UCSD-AML1 (cell line): ENCODE measurements around the gene ZNF782.
"Not testable (repeated sequence)": the region's sequence is repeated elsewhere in the genome, so short reads cannot be mapped to it uniquely, and the experiment has no call there.

Source experiments
- DNase-seq: peaks from one replicate; lab custom pipeline; 2025; ENCODE audit not compliant: unreplicated experiment; lab: John Stamatoyannopoulos, UW

Gene ZNF782

DNA sequence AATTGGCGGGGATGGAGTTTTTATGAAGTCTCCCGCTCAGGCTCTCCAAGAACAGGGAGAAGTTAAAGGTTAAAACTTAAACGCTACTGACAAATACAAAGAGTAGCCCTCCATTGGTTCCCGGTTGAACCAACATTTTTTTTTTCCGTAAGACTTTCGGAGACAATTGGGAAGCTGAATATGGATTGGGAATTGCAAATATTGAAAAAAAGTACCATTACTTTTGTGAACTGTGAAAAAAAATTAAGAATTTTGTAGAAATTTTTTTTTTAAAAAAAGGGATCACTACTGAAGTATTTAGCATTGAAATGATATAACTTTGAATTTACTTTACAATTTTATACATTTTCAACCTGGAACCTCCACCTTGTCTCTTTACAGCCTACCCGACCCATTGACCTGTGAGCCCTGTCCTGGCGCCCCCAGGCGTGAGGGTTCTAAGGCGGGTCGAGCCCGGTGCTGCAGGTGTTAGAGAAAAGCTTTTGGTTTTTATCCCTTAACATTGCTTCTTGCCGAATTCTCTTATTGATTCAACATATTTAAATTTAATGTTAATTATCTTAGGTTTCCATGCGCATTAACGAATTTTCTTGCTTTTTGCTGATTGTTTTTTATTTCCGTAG lies 448 bp upstream of the ZNF782 start:
- DNase-seq, result no peak

DNA sequence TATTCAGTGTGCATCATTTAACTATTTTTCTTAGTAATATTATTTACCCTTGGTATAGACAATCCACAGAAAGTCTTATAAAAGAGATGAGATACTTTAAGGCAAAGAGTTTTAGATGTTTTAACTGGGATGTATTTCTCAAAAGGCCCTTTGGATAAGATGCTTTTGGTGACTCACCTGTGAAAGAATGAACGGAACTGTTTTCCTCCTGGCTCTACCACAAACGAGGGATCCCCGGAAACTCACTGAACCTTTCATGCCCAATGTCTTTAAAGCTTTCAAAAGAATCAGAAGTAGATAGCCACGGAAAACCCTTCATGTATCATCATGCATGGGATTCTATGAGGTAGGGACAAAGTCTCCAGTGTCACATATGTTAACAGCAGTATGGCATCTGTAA lies 1.6 kb downstream of the ZNF782 start:
- no peak for DNase-seq

DNA sequence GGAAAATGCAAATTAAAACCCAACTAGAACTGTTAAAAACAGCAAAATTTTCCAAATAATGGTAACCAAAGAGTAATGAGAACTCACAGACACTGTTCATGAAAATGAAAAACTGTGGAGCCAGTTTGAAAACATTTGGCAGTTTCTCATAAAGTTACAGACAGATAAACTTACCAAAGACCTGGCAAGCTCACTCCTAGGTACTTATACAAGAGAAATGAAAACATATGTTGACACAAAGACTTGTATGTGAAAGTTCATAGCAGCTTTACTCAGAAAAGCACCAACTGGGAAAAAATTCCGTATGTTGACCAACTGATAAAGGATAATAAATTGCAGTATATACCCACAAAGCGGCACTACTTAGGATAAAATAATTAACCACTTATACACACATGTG lies 10.3 kb downstream of the ZNF782 start:
- no peak for DNase-seq

DNA sequence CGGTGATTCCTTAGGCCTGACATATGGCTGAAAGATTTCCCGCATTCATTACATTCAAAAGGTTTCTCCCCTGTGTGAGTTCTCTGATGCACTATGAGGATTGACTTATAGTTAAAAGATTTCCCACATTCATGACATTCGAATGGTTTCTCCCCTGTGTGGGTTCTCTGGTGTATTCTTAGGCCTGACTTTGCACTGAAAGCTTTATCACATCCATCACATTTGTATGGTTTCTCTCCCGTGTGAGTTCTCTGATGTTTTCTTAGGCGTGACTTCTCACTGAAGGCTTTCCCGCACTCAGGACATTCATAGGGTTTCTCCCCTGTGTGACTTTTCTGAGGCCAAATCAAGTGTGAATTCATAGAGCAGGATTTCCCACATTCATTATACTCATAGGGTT lies 35.8 kb downstream of the ZNF782 start:
- no peak for DNase-seq

DNA sequence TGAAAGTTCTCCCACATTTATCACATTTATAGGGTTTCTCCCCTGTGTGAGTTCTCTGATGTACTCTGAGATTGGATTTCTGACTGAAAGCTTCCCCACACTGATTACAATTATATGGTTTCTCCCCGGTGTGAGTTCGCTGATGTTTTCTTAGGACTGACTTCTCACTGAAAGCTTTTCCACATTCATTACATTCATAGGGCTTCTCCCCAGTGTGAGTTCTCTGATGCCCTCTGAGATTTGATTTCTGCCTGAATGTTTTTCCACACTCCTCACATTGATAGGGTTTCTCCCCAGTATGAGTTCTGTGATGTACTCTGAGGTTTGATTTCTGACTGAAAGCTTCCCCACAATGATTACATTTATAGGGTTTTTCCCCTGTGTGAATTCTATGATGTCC lies 36.3 kb downstream of the ZNF782 start:
- DNase-seq, result no peak

DNA sequence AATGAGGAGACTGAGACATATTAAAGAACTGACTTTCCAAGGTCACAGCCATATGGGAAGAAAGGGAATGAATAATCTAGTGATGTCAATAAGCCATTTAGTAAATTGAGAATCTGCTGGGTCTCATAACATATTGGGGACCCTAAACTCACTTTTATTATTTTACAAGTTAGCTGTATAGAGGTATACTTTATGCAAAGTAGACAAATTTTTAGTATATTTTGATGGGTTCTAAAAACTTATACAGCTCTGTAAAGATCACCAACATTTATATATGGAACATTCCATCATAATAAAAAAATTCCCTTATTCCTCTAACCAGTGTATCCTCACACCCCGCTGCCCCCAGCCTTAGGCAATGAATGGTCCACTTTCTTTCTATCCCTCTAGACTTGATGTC lies 40.7 kb downstream of the ZNF782 start:
- DNase-seq, result no peak

DNA sequence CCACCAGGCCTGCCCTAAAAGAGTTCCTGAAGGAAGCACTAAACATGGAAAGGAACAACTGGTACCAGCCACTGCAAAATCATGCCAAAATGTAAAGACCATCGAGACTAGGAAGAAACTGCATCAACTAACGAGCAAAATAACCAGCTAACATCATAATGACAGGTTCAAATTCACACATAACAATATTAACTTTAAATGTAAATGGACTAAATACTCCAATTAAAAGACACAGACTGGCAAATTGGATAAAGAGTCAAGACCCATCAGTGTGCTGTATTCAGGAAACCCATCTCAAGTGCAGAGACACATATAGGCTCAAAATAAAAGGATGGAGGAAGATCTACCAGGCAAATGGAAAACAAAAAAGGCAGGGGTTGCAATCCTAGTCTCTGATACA lies 55.4 kb downstream of the ZNF782 start:
- not testable (repeated sequence) for DNase-seq

DNA sequence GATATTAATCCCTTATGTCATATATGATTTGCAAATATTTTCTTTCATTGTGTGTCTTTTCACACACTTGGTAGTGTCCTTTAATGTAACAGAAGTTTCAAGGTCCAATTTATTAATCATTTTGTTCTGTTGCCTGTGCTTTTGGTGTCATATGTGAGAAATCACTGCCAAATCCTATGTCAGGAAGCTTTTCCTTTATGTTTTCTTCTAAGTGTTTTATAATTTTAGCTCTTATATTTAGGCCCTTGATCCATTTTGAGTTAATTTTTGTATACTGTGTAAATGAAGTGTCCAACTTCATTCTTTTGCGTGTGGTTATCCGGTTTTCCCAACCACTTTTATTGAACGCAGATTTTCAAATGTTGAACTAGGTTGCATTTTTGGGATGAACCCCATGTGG lies 70.3 kb downstream of the ZNF782 start:
- no peak for DNase-seq

DNA sequence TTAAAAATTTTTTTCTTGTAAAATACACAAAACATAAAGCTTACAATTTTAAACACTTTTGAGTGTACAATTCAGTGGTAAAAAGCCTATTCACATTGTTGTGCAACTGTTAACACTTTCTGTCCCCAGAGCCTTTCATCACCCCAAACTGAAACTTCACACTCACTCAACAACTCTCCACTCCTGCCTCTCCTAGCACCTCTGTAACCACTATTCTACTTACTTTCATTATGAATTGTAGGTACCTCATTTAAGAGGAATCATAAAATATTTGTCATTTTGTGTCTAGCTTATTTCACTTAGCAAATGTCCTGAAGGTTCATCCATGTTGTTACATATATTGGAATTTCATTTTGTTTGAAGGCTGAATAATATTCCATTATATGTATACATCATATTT lies 72.1 kb downstream of the ZNF782 start:
- DNase-seq, result no peak

DNA sequence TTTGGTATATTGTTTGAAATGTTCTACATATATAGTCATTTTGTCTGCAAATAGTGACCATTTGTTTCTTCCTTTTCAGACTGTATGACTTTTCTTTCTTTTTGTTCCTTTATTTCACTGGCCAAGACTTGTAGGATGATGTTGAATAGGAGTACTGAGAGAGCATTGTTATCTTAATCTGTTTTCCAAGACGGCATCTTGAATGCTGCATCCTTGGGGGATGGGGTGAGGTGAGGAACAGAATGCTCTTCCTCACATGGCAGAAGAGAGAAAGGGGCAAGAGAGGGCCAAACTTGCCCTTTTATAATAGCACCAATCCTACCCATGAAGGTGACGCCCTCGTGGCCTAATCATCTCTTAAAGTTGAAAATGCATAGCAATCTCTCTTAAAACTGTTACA lies 72.8 kb downstream of the ZNF782 start:
- no peak for DNase-seq

DNA sequence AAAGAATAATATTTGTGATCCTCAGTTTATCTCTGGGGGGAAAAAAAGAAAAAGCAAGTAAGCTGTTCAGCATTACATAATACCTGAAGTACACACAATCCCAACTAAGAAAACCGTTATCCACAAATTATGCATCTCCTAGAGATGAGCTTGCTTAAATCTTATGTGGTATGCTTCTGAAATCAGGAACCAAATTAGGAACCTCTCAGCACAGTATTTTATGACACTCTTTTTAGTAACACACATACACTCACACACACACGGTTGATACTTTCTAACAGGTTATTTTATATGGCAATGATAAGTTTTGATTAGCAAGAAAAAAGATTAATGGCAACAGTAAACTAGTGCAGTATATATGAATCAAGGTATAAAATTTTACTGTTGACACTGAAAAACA lies 75.2 kb downstream of the ZNF782 start:
- DNase-seq, result no peak

DNA sequence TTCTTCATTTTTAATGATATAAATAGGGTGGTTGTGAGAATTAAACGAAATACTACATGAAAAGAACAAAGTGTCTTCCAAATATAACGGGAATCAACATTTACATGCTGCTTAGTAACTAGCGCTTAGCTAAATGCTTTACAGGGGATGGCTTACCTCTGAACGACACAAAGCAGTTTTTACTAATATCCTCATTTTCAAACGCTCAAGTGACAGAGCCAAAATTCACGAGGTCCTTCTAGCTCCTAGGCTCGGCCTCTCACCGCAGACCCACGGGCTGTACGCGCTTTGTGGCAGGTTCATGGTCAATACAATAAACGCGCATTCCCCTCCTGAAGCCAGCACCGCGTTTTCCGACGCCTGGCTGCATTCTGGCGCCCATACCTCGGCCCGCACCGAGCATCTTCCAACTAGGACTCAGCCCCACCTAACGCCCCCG lies 76.9 kb downstream of the ZNF782 start:
- DNase-seq, result no peak

DNA sequence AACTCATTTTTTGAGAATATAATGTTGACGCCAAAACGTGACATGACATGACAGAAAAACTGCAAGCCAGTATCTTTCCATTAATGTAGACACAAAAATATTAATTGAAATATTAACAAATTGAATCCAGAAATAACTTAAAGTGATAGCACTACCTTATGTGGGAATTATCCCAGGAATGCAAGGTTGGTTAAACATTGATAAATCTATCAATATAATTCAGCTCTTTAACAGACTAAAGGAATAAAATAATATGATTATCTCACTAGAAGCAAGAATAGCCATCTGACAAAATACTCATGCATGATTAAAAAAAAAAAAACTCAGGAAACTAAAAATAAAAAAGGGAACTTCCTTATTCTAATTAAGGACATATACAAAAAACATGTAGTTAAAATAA lies 83.2 kb downstream of the ZNF782 start:
- DNase-seq, result no peak

DNA sequence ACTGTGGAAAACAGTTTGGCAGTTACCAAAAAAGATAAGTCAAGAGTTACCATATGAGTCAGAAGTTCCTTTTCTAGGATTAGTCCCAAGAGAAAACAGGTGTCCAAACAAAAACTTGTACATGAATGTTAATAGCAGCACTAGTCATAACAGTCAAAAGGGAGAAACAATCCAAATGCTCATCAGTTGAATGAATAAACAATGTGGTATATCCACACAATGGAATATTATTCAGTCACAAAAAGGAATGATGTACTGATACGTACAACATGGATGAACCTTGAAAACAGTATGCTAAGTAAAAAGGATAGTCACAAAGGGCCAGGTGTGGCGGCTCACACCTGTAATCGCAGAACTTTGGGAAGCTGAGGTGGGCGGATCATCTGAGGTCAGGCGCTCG lies 84.3 kb downstream of the ZNF782 start:
- DNase-seq, result no peak
